ENCODE results near the gene FBXW5.

FBXW5 gene

GRCh38 chr9:136961279-136962065 is 16.9 kb upstream of the FBXW5 start:
- DNase-seq: no peak

- no peak for DNase-seq
Measured at GRCh38 chr9:136960938-136961275, 16.4 kb upstream of the FBXW5 start.

- DNase-seq: no peak
Measured at GRCh38 chr9:136960212-136960937, 15.8 kb upstream of the FBXW5 start.

DNA sequence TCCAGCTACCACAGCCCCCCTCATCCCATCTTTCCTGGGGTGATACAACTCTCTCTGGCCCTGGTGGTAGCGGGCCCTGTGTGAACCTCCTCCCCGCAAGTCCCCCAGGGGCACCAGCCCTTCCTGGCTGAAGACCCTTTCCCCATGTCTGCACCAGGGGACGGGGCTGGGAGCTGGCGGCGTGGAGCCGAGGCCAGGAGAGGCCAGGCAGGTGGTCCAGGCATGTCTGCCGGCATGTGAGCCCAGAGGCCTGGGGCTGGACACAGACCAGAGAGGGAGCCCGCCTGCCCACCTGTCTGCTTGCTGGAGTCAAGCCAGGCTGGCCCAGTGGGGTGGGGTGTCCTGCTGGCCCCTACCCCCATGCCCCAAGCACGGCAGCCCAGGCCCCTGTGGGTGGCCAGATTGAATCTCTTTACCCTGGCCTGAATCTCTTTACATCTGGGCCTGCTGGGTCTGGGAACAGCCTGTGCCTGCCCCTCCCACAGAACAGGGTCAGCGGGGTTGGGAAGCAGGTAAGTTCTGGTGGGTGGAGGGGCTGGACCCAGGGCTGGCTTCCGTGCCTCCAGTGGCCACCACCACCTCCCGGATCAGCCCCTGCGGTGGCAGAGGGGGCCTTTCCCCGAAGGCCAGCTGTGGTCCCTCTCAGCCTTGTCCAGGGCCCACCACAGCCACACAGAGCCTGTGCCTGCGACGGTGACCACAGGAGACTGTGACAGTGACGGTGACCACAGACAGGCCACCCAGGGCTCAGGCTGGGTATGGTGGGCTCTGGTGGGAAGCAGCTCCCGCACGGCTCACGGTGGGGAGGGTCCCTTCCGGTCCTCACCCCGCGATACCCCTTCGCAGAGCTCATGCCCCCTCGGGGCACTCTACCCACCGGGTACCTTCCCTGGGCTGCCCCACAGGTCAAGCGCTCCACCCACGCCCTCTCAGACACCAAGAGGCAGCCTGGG is 14.6 kb upstream of the FBXW5 start:
- no peak for DNase-seq

DNA sequence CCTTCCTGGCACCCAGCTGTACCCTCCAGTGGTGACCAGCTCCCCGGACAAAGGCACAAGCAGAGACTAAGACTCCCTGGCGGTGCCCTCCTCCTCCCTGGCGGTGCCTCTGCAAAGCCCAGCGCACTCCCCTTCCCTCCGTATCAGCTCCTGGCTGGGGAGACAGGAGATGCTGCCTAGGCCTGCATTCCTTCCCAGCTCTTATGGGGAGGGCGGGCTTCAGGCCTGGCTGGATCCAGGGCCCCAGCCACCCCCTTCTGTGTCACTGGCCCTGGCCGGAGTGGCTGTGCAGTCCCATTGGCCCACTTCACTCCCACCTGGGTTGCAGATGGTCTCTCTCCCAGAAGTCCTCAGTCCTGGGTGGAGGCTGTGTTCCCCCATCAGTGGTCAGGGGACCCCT is 13.9 kb upstream of the FBXW5 start:
- no peak for DNase-seq

GRCh38 chr9:136957901-136958300 is 13.4 kb upstream of the FBXW5 start:
- DNase-seq: no peak

- DNase-seq: no peak
Measured at GRCh38 chr9:136957461-136957860, 12.9 kb upstream of the FBXW5 start.

- no peak for DNase-seq
Measured at GRCh38 chr9:136956604-136957003, 12.1 kb upstream of the FBXW5 start.

GRCh38 chr9:136955943-136956335 is 11.4 kb upstream of the FBXW5 start:
- DNase-seq: no peak

GRCh38 chr9:136955202-136955942 is 10.8 kb upstream of the FBXW5 start:
- no peak for DNase-seq

DNA sequence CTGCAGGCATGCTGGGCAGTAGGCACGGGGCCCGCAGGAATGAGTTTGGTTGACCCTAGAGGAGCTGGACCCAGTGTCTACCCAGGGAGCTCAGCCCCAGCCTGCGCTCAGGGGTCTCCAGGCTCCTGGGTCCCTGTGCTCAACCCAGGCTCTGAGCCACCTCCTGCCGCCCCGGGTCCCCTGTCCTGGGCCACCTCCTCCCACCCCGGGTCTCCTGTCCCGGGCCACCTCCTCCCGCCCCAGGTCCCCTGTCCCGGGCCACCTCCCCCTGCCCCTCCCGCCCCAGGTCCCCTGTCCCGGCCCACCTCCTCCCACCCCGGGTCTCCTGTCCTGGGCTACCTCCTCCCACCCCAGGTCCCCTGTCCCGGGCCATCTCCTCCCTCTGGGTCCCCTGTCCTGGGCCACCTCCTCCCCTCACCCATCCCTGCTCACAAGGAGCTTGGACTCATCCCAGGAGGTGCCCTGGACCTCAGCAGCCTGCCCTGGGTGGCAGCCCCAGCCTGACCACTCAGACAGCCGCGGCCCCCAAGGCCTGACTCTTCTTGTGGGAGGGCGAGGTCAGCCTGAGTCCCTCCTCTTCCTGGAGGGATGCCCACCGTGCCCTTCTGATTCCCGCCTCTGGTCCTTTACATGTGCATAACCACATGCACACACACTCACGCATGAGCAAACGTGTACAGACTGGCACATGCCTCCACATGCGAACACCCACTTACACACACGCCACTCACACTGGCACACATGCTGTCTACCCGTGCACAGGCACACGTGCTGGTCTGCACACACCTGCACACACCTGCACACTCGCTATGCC is 9.9 kb upstream of the FBXW5 start:
- no peak for DNase-seq

DNA sequence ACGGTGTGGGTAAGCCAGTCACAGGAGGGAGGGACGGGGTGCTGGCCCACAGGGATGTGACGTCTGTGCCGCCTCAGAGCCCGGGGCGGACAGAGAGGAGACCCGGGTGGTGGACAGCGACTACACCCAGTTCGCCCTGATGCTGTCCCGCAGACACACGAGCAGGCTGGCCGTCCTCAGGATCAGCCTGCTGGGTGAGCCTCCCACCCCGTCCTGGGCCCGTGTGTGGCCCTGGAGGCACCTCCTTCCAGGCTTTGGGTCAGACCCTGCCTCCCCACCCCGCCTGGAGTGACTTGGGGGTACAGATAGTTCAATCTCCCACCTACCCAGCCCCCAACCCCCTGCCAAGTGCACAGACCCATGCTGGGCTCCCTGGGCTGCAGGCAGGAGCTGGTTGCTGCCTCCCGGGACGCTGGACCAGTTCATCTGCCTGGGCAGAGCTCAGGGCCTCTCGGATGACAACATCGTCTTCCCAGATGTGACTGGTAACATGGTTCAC is 9.3 kb upstream of the FBXW5 start:
- no peak for DNase-seq

GRCh38 chr9:136952876-136953770 is 8.6 kb upstream of the FBXW5 start:
- DNase-seq: no peak

- no peak for DNase-seq
Measured at GRCh38 chr9:136952321-136952850, 7.8 kb upstream of the FBXW5 start.

- no peak for DNase-seq
Measured at GRCh38 chr9:136951541-136952320, 7.2 kb upstream of the FBXW5 start, which contains the start of gene LCN12. Gene LCN12 (plus strand): TSS chr9:136952273. CDS start chr9:136952328, 55 bp downstream.

DNA sequence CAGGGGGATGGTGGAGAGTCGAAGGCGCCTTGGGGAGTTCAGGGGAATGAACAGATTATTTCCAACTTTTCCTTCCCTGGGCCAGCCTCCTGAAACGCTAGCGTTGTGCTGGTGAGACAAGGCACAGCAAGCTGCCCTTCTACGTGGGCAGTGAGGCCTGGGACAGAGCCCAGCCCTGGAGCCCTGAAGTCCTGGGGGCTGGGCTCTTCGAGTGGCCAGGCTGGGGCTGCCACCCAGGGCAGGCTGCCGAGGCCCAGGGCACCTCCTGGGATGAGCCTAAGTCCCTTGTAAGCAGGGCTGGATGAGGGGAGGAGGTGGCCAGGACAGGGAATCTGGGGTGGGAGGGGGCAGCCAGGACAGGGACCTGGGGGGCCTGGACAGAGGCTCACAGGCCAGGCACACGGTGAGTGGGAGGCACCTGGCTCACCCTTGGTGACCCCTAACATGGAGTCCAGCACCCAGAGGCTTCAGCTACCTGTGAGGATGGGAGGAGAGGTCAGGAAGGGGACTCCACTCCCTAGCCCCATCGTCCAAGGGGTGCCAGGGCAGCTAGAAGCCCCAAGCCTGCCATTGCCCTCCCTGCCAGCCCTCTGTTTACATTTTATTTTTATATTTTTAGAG is 6.2 kb upstream of the FBXW5 start:
- DNase-seq: no peak

DNA sequence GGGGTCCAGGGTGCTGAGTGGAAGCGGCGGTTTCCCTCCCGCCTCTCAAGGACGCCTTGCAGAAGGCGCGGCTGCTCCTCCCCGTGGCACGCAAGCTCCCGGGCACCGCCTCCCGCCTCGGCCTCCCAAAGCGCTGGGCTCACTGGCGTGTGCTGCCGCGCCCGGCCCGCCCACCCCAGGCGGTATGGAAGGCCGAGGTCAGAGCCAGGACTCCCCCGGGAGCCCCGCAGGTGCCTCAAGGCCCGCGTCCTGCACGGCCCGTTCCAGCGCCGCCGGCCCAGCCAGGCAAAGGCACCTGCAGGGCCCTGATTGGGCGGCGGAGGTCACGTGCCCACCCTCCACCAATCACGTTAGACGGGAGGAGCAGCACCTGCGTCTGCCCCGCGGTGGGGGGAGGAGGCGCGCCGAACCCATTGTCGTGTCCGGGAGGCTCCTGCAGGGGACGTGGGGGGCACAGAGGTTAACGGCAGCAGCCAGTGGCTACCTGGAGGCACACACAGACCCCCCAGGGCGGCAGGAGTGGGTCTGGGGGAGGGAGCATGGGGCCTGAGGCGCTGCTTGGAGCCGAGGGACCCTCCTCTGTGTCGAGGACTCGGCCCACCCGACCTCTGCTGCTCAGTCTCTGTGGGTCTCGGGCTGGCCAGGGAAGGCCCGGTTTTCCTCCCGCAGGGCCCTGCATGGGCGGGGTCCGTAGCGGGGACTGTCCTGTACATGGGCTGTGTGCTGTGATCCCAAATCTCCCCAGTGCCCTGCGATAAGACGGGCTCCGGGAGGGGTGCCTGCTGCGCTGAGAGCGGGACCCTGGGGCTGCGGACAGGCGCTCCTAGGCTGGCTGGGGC is 5.5 kb upstream of the FBXW5 start:
- peak; percentile 97 for DNase-seq
